ENCODE data around the gene PLCXD3. TPM values are rescaled to one million over a fixed set of nuclear protein-coding genes. Genes with fewer than 3 reads are reported as not detected.
"Not testable (repeated sequence)": the region's sequence is repeated elsewhere in the genome, so short reads cannot be mapped to it uniquely, and the experiment has no call there.

PLCXD3 gene
- total and polyA plus RNA-seq, 8 donors, result 0.07 to 4.8 (median 0.12) TPM

DNA sequence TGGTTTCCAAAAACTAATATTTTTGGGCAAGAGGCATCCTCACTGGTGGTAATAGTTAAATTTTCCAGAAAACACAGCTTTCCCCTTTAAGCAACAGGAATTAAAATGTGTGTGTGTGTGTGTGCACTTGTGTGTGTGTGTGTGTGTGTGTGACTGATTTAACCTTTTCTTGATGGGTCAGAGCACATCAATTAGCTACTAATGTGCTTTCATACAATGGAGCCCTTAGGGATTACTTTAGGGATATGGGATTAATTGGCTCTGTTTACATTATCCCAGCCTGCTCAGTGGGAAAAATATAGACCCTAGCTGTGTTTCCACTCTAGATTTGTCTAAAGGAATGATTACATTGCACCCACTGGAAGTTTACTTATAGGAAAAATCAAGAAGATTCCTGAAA is 6.5 kb downstream of the PLCXD3 start:
- Histone ChIP-seq H3K27ac (no peak overlapping the region), H3K27me3 (peaks cover 0 to 2% of the 10 kb centered on the region in 2 donors), H3K4me3 (no peak overlapping the region), H3K4me1 (no peaks in the 10 kb centered on the region), H3K9me3 (no peaks in the 10 kb centered on the region), H3K36me3 (no peaks in the 10 kb centered on the region)
- DNase-seq, result no peak
- no peak for ATAC-seq
- TF ChIP-seq, protein P1, sequence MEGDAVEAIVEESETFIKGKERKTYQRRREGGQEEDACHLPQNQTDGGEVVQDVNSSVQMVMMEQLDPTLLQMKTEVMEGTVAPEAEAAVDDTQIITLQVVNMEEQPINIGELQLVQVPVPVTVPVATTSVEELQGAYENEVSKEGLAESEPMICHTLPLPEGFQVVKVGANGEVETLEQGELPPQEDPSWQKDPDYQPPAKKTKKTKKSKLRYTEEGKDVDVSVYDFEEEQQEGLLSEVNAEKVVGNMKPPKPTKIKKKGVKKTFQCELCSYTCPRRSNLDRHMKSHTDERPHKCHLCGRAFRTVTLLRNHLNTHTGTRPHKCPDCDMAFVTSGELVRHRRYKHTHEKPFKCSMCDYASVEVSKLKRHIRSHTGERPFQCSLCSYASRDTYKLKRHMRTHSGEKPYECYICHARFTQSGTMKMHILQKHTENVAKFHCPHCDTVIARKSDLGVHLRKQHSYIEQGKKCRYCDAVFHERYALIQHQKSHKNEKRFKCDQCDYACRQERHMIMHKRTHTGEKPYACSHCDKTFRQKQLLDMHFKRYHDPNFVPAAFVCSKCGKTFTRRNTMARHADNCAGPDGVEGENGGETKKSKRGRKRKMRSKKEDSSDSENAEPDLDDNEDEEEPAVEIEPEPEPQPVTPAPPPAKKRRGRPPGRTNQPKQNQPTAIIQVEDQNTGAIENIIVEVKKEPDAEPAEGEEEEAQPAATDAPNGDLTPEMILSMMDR (IDR thresholded peaks at IDR 0.05), result no peak
- intact Hi-C loops (cut with DNase I), result no loop called here

DNA sequence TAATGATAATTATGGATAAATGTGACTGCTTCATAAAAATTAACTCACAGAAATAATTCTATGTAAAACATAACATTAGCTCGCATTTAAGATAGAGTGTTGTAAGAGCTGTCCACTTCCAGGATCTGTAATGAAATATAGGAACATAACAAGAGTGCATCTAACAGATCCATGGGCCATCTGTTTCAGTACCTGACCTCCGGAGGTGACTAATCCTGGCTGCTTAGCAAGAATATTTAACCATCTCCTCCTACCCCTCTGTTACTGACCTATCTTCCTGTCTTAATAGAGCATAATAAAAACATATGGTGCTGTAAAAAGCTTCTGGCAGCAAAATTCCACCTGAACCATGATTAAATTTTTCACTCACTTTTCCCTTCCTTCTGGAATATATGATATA is 7.1 kb downstream of the PLCXD3 start:
- DNase-seq, result no peak
- TF ChIP-seq, protein P1 (IDR thresholded peaks at IDR 0.05), result no peak
- H3K4me3 ChIP-seq, result no peak overlapping the region
- ATAC-seq, result no peak
- H3K4me1 ChIP-seq, result no peaks in the 10 kb centered on the region
- no peaks in the 10 kb centered on the region for H3K27me3 ChIP-seq
- intact Hi-C loops (cut with DNase I), result no loop called here
- H3K36me3 ChIP-seq, result no peaks in the 10 kb centered on the region
- H3K9me3 ChIP-seq, result no peaks in the 10 kb centered on the region
- no peak overlapping the region for H3K27ac ChIP-seq

DNA sequence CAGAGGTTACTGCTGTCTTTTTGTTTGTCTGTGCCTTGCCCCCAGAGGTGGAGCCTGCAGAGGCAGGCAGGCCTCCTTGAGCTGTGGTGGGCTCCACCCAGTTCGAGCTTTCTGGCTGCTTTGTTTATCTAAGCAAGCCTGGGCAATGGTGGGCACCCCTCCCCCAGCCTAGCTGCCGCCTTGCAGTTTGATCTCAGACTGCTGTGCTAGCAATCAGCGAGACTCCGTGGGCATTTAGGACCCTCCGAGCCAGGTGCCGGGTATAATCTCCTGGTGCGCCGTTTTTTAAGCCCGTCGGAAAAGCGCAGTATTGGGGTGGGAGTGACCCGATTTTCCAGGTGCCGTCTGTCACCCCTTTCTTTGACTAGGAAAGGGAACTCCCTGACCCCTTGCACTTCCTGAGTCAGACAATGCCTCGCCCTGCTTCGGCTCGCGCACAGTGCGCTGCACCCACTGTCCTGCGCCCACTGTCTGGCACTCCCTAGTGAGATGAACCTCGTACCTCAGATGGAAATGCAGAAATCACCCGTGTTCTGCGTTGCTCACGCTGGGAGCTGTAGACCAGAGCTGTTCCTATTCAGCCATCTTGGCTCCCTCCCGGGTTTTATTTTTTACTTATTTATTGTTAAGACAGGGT is 16.8 kb downstream of the PLCXD3 start:
- H3K27me3 ChIP-seq; H3K36me3 ChIP-seq; H3K4me1 ChIP-seq; H3K27ac ChIP-seq; H3K4me3 ChIP-seq; ATAC-seq; intact Hi-C loops (cut with DNase I); DNase-seq: not testable (repeated sequence)
- peaks cover 0 to 13% of the 10 kb centered on the region in 2 donors for H3K9me3 ChIP-seq

DNA sequence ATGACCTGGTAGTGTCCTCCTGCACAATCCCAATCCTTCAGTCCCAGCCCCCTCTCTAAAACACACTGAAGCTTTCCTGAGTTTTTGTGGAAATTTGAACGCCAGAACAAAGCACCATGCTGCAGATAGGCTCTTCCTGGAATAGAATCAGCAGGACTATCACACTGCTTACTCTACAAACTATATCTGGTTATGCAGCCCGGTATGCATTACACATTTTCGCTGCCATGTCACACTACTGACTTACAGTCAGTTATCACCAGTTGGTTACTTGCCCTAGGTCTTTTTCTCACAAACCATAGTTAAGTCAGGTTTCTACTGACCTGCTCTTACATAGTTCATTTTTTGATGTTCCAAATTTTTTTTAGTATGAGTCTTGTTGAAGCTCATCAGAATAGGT is 24.9 kb downstream of the PLCXD3 start:
- Histone ChIP-seq H3K36me3 (no peaks in the 10 kb centered on the region), H3K9me3 (no peaks in the 10 kb centered on the region), H3K4me1 (no peaks in the 10 kb centered on the region), H3K4me3 (no peak overlapping the region), H3K27ac (no peak overlapping the region), H3K27me3 (no peaks in the 10 kb centered on the region)
- ATAC-seq, result no peak
- TF ChIP-seq, protein P1 (IDR thresholded peaks at IDR 0.05), result no peak
- no peak for DNase-seq
- intact Hi-C loops (cut with DNase I), result no loop called here

DNA sequence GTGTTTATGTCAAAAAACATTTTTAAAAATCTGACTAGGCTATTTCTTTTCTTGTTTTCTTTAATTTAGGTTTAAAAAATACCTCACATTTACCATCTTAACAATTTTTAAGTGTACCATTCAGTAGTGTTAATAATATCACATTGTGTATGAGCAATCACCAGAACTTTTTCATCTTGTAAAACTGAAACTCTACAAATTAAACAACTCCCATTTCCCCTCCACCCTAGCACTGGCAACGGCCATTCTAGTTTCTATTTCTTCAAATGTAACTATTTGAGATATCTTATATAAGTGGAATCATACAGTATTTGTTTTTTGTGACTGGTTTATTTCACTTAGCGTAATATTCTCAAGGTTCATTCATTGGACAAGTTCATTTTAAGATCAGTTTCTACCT is 27.7 kb downstream of the PLCXD3 start:
- ATAC-seq, result no peak
- H3K4me3 ChIP-seq, result no peak overlapping the region
- H3K27me3 ChIP-seq, result no peaks in the 10 kb centered on the region
- H3K36me3 ChIP-seq, result no peaks in the 10 kb centered on the region
- H3K27ac ChIP-seq, result no peak overlapping the region
- H3K9me3 ChIP-seq, result no peaks in the 10 kb centered on the region
- no peaks in the 10 kb centered on the region for H3K4me1 ChIP-seq
- DNase-seq, result no peak
- intact Hi-C loops (cut with DNase I), result no loop called here
- TF ChIP-seq, protein P1 (IDR thresholded peaks at IDR 0.05), result no peak

DNA sequence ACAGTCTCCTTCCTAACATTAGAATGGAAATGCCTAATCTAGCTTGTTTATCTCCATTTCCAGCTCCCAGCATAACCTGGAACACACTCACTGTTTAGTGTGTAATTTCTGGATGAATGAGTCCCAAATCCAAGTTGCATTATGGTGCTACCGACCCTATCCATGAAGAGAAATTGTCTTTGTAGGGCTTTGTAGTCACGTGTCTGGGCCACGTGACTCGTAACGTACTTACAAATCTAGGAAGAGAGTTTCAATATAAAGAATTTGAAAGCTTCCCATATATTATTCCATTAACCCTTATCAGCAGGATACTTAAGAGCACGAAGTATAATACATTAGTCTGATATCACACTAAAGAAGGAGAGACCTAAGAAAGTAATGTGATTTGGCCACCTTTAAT is 28.2 kb downstream of the PLCXD3 start:
- Histone ChIP-seq H3K27ac (no peak overlapping the region), H3K4me3 (no peak overlapping the region), H3K36me3 (no peaks in the 10 kb centered on the region), H3K27me3 (no peaks in the 10 kb centered on the region), H3K9me3 (no peaks in the 10 kb centered on the region), H3K4me1 (no peaks in the 10 kb centered on the region)
- ATAC-seq (no peak), DNase-seq (no peak)
- intact Hi-C loops (cut with DNase I), result no loop called here
- TF ChIP-seq, protein P1 (IDR thresholded peaks at IDR 0.05), result no peak

DNA sequence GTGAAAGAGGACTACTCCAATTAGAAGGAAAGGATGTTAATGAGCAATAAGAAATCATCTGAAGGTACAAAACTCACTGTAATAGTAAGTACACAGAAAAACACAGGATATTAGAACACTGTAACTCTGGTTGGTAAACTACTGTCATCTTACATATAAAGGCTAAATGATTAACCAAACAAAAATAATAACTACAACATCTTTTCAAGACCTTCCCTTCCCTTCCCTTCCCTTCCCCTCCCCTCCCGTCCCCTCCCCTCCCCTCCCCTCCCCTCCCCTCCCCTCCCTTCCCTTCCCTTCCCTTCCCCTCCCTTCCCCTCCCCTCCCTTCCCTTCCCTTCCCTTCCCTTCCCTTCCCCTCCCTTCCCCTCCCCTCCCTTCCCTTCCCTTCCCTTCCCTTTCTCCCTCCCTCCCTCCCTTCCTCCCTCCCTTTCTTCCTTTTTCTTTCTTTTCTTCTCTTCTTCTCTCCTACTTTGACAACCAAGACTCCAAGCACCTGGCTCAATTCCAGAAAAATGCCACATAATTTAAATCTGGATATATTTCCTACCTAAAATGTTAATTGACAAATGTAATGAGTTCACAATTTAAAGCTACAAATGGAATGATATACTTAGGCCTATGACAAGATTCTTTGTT is 38.7 kb downstream of the PLCXD3 start:
- H3K4me1 ChIP-seq; H3K36me3 ChIP-seq; H3K27ac ChIP-seq; intact Hi-C loops (cut with DNase I); ATAC-seq; DNase-seq; H3K4me3 ChIP-seq; H3K27me3 ChIP-seq: not testable (repeated sequence)
- H3K9me3 ChIP-seq, result peaks cover 0 to 28% of the 10 kb centered on the region in 2 donors
